HG03064 (cell line): Measurements from ENCODE around the gene ZNF425.
"Not testable (repeated sequence)": the region's sequence is repeated elsewhere in the genome, so short reads cannot be mapped to it uniquely, and the experiment has no call there.

ENCODE experiments used
- ATAC-seq: cut with Tn5 transposase; IDR thresholded peaks from one replicate; pipeline ENCODE4 v1.9.1; 2021; ENCODE audit warnings: low read depth; ENCODE audit not compliant: unreplicated experiment

ZNF425 gene

GRCh38 chr7:149133028-149133710 lies 7.0 kb upstream of the ZNF425 start:
- ATAC-seq: no peak

- no peak for ATAC-seq
Observed at GRCh38 chr7:149130572-149131198, 4.6 kb upstream of the ZNF425 start.

- peak; percentile 31 for ATAC-seq
Observed at GRCh38 chr7:149126662-149127266, 640 bp upstream of the ZNF425 start.

DNA sequence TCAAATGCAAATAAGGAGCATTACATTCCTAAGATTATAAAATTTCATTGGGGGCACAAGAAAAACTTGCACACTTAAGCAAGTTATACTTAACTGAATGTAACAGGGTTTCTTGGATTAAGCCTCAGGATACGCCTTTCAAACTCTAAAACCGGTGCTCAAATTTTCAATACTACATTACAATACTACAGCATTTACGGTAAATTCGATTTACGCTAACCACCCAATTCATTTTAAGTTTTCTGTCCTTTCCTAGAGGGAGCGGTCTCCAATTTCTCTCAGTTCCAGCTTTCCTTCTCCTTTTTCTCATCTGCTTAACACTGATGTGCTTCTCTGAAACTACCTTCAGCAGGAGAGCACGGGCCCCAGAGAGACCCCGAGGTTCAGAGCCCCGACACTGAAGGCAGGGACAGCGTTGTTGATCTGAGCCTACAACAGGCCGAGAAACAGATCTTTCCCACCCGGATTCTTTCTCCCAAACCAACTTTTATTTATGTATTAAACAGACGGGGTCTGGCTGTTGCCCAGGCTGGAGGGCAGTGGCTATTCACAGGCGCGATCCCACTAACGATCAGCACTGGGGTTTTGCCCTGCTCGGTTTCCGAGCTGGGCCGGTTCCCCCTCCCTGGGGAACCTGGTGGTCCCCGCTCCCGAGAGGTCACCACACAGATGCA lies 798 bp downstream of the ZNF425 start:
- ATAC-seq: no peak

- ATAC-seq: no peak
Observed at GRCh38 chr7:149109969-149110368, 16.2 kb downstream of the ZNF425 start.

DNA sequence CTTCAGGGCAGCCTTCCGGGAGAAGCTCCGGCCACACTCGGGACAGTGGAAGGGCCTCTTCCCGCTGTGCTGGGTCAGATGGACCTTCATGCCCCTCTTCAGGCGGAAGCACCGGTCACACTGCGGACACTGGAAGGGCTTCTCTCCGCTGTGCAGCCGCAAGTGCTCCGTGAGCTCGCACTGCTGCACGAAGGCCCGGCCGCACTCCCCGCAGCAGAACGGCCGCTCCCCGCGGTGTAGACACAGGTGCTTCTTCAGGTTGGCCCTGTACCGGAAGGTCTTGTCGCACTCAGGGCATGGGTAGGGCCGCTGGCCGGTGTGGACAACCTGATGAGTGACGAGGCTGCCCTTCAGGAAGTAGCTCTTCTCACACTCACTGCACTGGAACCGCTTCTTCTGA lies 21.4 kb downstream of the ZNF425 start:
- ATAC-seq: no peak

- no peak for ATAC-seq
Observed at GRCh38 chr7:149104214-149104613, 21.9 kb downstream of the ZNF425 start.

- ATAC-seq: no peak
Observed at GRCh38 chr7:149103424-149103823, 22.7 kb downstream of the ZNF425 start.

DNA sequence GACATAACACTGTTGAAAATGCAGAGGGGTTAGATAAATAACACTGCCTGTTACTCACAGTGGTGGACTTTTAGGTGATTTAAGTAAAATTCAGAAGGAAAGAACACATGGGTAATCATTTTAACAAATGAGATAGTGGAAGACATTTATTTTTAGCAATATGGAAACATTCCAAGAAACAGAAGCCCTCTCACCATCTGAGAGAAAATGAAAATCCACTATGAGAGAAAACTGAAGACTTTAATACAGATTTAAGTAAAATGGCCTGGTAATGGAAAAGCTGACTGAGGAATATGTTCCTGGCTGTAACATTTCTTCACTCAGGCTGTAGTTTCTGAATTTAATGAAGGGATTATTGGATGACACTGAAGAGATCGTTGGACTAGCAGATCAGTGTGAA lies 23.5 kb downstream of the ZNF425 start:
- ATAC-seq: no peak

- no peak for ATAC-seq
Observed at GRCh38 chr7:149100821-149101220, 25.3 kb downstream of the ZNF425 start.

- ATAC-seq: no peak
Observed at GRCh38 chr7:149099058-149099457, 27.1 kb downstream of the ZNF425 start.

DNA sequence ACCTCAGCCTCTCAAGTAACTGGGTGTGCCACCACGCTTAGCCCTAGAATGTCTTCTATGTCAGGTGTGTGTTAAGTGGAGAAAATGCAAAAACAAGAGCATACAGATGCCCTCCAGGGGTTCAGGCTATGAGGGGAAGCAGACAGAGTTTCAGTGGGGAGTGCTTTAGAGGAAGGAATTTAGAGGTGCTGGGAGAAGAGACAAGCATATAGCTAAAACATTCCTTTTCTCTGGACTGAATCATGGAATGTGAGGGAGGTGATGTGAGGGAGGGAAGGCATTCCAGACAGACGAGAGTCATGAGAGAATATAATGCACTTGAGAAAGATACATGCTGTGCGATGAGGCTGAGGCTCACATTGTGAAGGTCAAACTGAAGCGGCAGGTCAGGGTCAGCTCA lies 29.0 kb downstream of the ZNF425 start:
- ATAC-seq: no peak

- no peak for ATAC-seq
Observed at GRCh38 chr7:149093228-149093627, 32.9 kb downstream of the ZNF425 start.

DNA sequence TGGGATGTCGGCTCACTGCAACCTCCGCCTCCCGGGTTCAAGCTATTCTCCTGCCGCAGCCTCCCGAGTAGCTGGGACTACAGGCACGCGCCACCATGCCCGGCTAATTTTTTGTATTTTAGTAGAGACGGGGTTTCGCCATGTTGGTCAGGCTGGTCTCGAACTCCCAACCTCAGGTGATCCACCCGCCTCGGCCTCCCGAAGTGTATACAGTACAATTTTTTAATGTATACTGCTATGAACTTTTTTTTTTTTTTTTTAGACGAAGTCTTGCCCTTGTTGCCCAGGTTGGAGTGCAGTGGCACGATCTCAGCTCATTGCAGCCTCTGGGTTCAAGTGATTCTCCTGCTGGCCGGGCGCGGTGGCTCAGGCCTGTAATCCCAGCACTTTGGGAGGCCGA lies 33.9 kb downstream of the ZNF425 start:
- ATAC-seq: not testable (repeated sequence)

GRCh38 chr7:149090397-149091195 lies 35.5 kb downstream of the ZNF425 start, which contains the start of gene ZNF786:
Gene ZNF786 (minus strand): TSS chr7:149090718. CDS start chr7:149090640, 78 bp downstream.
- peak; percentile 85 for ATAC-seq

DNA sequence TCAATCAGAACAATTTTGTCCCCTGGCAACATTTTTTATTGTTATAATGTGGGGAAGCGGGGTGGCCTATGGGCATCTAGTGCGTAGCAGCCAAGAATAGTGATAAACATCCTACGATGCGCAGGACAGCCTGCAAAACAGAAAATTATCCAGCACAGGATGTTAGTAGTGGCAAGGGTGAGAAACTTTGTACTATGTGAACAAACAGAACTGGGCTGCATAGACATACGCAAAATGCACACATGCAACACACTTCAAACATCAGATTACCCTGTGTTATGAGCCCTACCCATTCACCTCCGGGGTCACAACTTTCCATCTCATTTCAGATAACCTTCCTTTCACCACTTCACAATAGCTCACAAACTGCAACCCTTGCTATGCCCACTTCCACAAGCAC lies 38.7 kb downstream of the ZNF425 start:
- no peak for ATAC-seq

- ATAC-seq: no peak
Observed at GRCh38 chr7:149085866-149086265, 40.3 kb downstream of the ZNF425 start.

DNA sequence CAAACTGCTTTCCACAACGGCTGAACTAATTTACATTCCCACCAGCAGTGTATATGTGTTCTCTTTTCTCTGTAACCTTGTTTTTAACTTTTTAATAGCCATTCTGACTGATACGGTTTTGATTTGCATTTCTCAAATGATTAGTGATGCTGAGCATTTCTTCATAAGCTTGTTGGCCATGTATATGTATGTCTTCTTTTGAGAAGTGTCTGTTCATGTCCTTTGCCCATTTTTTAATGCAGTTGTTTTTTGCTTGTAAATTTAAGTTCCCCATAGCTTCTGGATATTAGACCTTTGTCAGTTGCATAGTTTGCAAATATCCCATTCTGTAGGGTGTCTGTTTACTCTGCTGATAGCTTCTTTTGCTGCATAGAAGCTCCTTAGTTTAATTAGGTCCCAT lies 41.7 kb downstream of the ZNF425 start:
- no peak for ATAC-seq

DNA sequence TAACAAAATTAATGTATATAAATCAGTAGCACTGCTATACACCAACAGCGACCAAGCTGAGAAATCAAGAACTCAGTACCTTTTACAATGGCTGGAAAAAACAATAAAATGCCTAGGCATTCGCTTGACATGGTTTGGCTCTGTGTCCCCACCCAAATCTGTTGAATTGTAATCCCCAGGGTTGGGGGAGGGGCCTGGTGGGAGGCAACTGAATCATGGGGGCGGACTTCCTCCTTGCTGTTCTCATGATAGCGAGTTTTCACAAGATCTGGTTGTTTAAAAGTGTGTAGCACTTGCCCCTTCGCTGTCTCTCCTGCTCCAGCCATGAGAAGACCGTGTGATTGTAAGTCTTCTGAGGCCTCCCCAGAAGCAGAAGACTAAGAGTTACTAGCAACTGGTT lies 44.2 kb downstream of the ZNF425 start:
- ATAC-seq: no peak

DNA sequence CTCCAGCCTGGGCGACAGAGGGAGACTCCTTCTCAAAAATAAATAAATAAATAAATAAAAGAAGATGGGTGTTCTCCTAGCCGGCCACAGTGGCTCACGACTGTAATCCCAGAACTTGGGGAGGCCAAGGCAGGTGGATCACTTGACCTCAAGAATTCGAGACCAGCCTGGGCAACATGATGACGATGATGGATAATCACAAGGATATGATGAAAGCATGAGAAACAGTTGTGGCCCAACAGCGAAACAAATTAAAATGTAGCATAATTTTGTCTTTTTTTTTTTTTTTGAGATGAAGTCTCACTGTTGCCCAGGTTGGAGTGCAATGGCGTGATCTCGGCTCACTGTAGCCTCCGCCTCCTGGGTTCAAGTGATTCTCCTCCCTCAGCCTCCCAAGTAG lies 48.5 kb downstream of the ZNF425 start:
- no peak for ATAC-seq

DNA sequence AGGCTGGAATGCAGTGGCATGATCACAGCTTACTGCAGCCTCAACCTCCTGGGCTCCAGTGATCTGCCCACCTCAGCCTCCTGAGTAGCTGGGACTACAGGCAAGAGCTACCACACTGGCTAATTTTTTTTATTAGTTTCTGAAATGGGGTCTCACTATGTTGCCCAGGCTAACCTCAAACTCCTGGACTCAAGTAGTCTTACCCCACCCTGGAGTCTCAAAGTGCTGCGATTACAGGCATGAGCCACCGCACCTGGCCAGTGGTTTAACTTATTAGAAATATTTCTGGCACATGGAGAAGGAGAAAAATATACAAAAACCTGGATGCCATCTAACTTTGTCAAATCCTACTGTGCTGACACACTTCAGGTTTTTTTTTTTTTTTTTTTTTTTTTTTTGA lies 50.8 kb downstream of the ZNF425 start:
- no peak for ATAC-seq
